Activated CD8-positive, alpha-beta memory T cell treated with anti-CD3 and anti-CD28 coated beads for 48 hours (primary cell): Measurements from ENCODE around the gene TMEM214.
"Not testable (repeated sequence)": the region's sequence is repeated elsewhere in the genome, so short reads cannot be mapped to it uniquely, and the experiment has no call there.

Experiments used
- DNase-seq, 3 experiments: peaks; one replicate each; pipeline ENCODE4 v3.0.0-alpha.2; 2020; ENCODE audit warnings: low read depth in 2 of 3, low spot score in 2 of 3

The TMEM214 gene

DNA sequence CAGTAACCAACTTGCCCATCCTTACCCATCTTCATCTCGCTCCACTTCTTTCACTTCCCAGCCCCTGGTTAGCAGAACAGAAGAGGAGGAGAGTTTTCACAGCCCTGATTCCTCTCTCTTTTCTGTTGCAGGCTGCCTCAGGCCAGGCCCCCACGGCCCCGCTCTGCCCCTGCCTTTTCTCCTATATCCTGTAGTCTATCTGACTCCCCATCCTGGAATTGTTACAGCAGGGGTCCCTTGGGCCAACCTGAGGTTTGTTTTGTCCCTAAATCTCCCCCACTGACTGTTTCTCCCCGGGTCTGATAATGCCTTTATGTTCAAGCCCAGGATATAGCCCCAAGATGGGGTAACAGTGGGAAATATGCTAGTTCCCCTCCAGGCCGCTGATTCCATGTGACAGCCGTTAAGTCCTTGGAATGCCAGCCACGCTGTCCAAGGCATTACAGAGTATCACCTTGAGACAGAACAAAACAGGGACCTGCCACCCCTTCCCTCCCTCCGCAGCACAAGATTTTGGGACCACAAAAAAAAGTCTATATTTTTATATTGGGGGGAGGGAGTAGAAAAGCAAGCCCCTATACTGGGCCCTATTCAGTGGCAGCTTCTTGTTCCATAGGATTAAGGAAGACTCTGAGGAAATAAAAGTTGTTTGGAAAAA lies 37.3 kb downstream of the TMEM214 start:
- DNase-seq: no peak

DNA sequence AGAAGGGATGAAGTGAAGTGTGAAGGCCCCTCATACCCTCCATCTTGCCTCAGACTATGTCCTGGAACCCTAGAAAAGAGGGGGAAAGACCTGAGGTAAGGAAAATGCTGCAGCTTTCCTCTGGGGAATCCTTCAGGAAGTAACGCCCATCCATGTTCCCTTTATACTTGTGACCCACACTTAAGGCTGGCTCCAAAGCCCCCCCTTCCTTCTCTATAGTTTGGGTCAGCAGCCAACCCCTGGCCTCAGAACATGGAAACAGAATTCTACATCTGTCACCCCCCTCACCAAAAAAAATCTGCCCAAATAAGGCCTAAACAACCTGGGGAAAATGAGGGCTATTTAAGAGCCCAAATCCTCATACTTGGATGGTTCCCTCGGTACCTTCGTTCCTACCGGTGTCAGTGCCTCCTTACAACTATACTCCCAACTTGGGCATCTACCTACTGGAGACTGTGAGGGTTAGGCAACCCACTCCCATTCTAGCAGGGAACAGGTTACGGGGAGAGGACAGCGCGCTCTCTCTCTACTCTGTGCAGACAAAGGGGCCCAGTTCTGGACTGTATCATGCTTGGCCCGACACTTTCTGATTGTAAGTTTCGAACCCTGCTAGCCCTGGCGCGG lies 38.0 kb downstream of the TMEM214 start:
- DNase-seq: no peak

DNA sequence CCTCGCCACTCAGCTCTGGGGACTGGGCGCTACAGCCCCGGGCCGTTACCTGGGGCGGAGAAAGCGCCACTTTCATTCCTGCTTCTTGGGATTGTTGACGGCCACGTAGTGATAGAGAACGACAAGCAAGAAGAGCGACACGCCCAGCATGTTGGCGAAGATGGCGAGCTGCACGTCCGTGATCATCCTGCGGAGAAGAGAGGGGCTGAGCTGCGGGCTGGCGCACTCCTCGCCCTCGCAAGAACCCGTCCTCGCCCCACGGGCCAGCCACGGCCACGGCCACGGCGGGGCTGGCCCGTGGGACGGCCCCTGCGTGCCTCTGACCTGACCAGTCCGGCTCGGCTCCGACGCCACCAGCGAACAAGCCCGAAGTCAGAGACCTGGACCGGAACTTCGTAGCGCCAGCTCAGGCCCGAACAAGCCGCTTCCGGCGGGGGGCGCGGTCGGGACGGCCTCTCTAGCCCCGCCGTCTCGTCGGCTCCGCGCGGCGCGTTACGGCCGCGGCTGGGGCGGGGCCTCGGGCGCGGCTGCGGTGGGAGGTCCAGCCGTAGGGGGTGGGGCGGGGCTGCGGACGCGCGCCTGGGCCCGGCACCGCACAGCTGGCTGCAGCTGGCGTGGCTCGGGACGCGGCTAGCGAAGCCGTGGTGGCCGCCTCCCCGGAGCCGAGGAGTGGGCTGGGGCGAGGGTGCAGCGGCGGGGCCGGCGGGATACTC lies 38.7 kb downstream of the TMEM214 start, which contains the start of gene OST4:
Gene OST4 (minus strand): TSS at position 378 of the 713 bp plus-strand sequence.
- DNase-seq: peak; percentile 69 to 91 (median 71)

DNA sequence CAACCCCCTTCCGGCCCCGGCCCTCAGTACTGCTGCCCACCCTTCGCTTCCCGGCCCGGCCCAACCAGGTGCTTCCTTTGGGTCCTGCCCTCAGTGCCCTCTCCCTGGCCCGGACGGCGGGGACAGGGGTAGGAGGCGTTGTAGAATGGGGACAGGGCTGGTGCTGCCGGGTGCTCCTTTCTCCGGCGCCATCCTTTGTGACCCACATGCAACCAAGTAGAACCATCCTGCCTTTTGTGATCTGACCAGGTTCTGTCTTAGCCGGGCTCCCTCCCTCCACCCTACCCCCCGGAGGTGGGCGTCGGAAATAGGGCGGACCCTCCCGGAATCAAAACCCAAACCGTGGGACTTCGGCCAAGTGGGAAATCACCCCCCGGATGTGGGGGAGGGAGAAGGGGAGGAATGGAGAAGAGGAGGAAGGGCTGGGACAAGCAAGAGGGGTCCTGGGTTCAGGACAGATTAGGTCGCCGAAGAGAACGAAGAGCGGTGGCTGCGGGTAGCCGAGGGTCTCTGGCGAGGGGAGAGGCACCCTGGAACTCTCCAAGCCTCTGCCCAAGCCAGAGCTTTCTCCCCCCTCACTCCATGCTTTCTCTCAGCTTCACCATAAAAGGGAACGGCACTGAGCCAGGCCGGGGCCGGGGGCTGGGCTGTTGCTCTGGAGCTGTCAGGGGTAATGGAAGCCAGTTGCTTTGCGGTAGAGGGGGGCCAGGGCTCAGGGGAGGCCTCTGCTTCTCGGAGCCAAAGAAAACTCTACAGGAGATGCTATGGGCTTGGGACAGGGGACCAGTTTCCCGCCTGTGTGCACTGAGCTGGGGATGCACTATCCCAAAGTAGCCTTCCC lies 39.4 kb downstream of the TMEM214 start:
- no peak for DNase-seq

DNA sequence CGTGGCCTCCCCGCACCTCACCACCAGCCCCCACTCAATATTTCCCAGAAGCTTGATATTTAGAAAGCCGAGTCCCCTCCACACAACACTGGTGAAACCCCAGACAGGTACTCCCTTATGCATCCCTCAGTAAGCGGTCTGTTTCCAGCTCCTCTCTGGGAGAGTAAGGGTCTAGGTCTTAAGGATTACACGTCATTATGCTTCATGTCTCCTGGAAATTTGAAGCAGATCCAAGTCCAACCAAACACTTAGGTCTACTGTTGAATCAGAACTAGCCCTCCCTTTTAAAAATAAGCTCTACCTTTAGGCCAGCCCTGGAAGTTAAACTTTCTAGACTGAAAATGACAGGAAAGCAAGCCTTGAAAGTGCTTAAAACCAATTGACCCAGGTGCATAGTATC lies 40.2 kb downstream of the TMEM214 start:
- no peak for DNase-seq

DNA sequence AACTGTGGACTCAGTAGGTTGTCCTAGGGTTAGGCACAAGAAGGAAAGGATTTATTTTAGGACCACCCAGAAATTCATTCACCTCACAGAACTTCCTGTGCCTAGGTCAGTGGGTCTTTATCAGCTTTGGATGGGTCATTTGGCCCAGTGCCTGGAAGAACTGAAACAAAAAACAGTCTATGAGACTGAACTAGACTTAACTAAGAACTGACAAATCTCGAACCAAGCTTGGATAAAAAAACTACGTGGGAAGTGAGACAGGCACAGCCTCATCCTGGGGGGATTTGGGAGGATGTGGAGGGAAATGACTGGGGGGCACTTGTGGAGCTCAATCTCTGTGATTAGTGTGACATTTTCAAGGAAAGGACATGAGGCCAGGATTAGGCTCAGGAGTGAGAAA lies 41.0 kb downstream of the TMEM214 start:
- DNase-seq: no peak

DNA sequence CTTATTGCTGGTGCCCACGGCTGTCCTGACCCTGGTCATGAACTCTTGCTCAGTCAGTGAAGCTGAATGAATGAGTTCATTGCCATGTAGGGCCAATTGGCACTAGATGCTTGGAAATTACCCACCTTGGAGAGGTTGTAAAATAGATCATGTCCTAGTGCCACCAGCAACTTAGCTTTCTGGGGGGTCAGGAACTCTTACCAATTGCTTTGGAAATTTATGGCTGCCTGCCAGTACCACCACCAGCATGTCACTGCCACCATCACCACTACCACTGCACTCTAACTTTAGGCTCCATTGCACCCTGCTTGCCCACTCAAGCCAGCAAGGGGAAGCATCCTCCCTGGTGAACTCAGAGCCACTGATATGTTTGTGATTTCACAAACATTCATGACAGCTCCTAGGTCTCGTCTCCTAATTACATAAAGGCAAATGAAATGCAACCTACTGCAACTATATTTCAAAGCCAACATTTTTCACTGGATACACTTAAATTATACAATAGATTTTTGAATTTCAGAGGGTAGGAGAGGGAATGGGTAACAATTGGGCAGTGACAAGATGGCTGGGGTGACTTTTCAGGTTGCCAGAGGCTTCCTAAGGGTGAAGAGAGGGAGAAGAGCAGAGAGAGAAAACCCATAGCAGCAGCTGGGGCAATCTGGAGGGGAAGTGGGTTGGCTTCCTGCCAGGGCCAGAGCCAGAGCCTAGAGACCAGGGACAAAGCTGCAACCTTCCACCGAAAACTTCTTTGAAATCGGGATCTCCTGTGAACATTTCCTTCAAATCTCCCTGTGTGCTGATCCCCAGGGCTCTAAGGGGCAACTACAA lies 42.2 kb downstream of the TMEM214 start:
- no peak for DNase-seq

DNA sequence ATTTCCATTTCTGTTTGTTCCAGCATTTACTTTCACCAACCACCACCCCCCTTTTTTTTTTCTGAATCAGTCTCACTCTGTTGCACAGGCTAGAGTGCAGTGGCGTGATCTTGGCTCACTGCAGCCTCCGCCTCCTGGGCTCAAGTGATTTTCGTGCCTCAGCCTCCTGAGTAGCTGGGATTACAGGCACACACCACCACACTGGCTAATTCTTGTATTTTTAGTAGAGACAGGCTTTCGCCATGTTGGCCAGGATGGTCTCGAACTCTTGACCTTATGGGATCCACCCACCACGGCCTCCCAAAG lies 42.8 kb downstream of the TMEM214 start:
- DNase-seq: not testable (repeated sequence)

DNA sequence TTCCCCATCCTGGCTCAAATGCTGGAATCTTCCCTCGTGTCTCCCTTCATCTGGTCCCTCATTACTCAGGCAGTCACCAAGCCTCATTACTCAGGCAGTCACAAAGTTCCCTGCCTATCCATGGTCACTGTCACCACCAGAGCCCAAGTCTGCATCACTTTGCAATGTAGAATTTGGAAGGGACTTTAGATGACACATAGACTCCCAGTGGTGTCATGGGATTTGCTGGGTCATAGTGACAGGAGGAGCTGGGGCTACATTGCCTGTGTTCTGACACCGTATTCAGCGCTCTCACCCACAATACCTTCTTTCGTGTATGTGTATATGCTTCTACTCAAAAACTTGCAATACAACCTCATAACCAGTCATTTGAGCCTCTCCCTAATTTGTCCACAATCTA lies 43.6 kb downstream of the TMEM214 start:
- DNase-seq: no peak

DNA sequence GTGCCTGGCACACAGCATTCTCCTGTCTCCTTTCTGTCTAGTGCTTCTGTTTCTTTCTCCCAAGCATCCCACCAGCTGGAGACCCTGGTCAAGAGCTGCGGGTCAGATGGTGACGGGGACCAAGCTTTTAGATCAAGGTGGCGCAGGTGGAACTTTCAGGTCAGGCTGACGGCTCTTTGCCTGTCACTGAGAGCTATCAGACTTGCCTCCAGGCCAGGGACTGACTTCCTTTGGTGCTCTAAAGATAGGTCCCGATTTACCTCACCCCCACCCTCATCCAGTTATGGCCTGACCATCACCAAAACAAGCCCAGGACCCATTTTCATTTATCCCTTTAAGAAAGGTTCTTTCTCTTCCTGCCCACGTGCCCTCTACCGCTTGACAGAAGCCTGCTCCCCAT lies 44.5 kb downstream of the TMEM214 start:
- no peak for DNase-seq

DNA sequence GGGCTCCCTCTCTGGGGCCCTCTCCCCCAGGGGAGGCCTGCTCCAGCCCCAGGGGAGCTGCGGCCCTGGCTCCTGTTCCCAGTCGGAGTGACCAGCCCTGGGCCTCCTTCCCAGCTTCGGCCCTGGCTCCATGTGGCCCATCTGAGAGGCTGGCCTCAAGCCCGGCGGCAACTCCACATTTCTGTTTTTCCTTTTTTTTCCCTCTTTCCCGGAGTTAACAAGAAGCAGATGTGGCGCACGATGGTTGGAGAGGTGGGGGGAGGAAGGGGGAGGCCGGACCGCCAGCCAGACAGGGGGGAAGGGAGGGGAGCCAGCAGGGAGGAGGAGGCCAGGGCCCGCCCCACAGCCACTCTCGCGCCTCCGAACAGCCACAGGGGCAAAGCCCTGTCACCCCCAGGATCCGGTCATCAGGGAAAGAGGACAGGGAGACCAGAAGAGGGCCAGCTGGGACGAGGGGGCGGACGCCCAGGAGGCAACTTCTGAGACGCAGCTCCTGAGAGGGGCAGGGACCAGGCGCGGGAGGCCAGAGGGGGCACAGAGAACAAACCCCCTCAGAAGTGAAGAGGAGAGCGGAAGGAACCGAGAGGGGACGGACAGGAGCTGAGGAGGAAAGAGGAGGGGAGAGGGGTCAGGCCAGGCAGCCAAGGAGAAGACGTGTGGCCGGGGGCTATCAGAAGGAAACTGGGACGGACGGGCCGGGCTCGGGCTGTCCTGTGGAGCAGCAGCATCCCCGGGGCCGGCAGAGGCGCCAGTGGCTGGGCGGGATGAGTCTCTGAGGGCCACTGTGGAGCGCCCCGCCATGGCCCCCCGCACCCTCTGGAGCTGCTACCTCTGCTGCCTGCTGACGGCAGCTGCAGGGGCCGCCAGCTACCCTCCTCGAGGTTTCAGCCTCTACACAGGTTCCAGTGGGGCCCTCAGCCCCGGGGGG lies 45.8 kb downstream of the TMEM214 start, which contains the start of gene EMILIN1:
Gene EMILIN1 (plus strand): TSS at position 349 of the 928 bp plus-strand sequence. CDS start 451 bp downstream, at position 800.
- no peak for DNase-seq

DNA sequence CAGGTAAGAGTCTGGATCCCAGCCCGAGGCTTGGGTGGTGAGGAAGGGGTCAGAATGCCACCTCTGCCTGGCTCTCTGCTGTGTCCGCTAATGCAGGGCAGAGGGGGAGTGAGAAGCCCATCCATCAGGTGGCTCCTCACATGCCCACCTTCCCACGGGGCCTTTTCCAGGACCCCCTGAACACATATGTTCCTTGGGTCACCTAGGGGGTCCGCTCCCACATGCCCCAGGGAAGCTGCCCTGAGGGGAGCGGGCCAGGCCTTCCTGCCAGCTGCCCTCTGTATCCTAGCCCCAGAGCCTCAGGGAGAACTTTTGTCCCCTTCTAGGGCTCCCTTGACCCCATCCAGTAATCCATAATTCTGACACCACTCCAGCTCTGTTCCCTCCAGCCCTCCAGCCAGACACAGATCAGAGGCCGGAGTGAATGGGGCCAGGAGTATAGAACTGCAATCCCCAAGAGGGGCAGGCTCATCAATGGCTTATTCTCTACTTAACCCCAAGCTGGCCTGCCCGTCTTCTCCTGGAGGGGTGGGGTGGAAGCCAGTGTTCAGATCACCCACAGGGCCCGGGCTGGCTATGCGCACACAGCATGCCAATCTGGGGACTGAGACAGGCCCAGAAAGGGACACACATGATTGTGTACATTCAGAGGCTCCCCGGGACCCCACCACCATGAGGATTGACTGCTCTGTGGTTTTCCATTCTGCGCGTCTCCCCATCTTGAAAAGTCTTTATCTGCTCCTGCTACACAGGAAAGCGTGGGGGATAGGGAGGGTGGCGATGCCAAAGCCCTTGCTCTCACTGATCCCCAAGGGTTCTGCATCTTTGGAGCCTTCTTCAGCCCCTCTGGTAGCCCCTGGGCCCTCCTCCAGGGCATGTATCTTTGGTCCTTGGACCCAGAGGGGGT lies 46.7 kb downstream of the TMEM214 start:
- no peak for DNase-seq

DNA sequence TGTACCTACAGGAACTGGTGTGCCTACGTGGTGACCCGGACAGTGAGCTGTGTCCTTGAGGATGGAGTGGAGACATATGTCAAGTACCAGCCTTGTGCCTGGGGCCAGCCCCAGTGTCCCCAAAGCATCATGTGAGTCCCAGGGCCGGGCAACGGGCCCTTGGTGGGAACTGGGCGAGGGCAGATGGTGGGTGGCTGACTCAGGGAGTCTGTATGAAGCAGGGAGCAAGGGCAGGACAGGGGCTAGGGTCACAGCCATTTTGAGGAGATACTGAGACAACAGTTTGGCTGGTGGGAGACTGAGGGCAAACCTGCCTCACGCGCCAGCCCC lies 47.3 kb downstream of the TMEM214 start:
- no peak for DNase-seq

DNA sequence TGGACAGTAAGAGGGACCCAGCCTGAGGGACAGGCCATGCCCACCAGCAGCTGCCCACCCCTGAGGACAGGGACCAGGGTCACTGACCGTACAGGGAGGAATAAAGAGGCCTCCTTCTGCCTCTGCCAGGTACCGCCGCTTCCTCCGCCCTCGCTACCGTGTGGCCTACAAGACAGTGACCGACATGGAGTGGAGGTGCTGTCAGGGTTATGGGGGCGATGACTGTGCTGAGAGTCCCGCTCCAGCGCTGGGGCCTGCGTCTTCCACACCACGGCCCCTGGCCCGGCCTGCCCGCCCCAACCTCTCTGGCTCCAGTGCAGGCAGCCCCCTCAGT lies 47.8 kb downstream of the TMEM214 start:
- DNase-seq: no peak

DNA sequence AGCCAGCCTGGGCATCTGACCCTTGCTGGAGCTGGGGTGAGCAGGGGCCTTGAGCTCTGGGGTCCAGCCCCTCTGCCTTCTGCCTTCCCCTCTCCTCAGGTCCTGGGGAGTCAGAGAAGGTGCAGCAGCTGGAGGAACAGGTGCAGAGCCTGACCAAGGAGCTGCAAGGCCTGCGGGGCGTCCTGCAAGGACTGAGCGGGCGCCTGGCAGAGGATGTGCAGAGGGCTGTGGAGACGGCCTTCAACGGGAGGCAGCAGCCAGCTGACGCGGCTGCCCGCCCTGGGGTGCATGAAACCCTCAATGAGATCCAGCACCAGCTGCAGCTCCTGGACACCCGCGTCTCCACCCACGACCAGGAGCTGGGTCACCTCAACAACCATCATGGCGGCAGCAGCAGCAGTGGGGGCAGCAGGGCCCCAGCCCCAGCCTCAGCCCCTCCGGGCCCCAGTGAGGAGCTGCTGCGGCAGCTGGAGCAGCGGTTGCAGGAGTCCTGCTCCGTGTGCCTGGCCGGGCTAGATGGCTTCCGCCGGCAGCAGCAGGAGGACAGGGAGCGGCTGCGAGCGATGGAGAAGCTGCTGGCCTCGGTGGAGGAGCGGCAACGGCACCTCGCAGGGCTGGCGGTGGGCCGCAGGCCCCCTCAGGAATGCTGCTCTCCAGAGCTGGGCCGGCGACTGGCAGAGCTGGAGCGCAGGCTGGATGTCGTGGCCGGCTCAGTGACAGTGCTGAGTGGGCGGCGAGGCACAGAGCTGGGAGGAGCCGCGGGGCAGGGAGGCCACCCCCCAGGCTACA lies 49.4 kb downstream of the TMEM214 start:
- DNase-seq: no peak

DNA sequence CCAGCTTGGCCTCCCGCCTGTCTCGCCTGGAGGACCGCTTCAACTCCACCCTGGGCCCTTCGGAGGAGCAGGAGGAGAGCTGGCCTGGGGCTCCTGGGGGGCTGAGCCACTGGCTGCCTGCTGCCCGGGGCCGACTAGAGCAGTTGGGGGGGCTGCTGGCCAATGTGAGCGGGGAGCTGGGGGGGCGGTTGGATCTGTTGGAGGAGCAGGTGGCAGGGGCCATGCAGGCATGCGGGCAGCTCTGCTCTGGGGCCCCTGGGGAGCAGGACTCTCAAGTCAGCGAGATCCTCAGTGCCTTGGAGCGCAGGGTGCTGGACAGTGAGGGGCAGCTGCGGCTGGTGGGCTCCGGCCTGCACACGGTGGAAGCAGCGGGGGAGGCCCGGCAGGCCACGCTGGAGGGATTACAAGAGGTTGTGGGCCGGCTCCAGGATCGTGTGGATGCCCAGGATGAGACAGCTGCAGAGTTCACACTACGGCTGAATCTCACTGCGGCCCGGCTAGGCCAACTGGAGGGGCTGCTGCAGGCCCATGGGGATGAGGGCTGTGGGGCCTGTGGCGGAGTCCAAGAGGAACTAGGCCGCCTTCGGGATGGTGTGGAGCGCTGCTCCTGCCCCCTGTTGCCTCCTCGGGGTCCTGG lies 50.1 kb downstream of the TMEM214 start:
- no peak for DNase-seq
